ENCODE results near the gene ABT1. TPM values are rescaled to one million over a fixed set of nuclear protein-coding genes. Genes with fewer than 3 reads are reported as not detected.

The ABT1 gene
- total and polyA plus RNA-seq, 2 experiments from 2014 or later = 25.7 to 29.1 TPM

- Mint-ChIP-seq H3K9me3 (no peaks in the 10 kb centered on the region; the same call in 2 of the 3 replicates), H3K4me3 (no peak overlapping the region; the same call in 2 of the 3 replicates), H3K27ac (no peak overlapping the region), H3K27me3 (ENCODE audit: insufficient read depth, low read depth, poor library complexity) (peaks cover 3% of the 10 kb centered on the region), H3K4me1 (peaks cover 3% of the 10 kb centered on the region; the same call in 2 of the 3 replicates), H3K36me3 (ENCODE audit: low read depth) (peaks cover 12% of the 10 kb centered on the region)
- TF ChIP-seq REST (IDR thresholded peaks at IDR 0.05; ENCODE audit: unreplicated experiment) = no peak
- Histone ChIP-seq H3K4me2 (no peak overlapping the region), H3F3A (replicated peaks; ENCODE audit: low read depth) (0 out of 2 replicates have a peak, but pooled peaks cover 5% of the 10 kb centered on the region), H4K20me1 (replicated peaks; ENCODE audit: insufficient read depth) (no peaks in the 10 kb centered on the region), H3K79me2 (replicated peaks; ENCODE audit: insufficient read depth) (peaks cover 13% of the 10 kb centered on the region), H3K9me2 (ENCODE audit: insufficient read depth) (no peaks in the 10 kb centered on the region), H3K4me1 (ENCODE audit: insufficient read depth) (no peaks in the 10 kb centered on the region), H3K4me3 (no peak overlapping the region), H3K27me3 (ENCODE audit: insufficient read depth) (no peaks in the 10 kb centered on the region), H3K36me3 (ENCODE audit: insufficient read depth) (peaks cover 6% of the 10 kb centered on the region; the same call in 1 of the 2 replicates), H2AFZ (no peak overlapping the region), H3K27ac (ENCODE audit: low read depth) (no peak overlapping the region)
- DNase-seq (ENCODE audit: low spot score) = no peak
- no peak for ATAC-seq
Measured at GRCh38 chr6:26600759-26601158, 4.0 kb downstream of the ABT1 start.

GRCh38 chr6:26602262-26602661 is 5.5 kb downstream of the ABT1 start:
- Histone ChIP-seq H3K4me2 (no peak overlapping the region), H4K20me1 (replicated peaks; ENCODE audit: insufficient read depth) (no peaks in the 10 kb centered on the region; the same call in 1 of the 2 replicates), H3K4me1 (ENCODE audit: insufficient read depth) (no peaks in the 10 kb centered on the region), H2AFZ (no peak overlapping the region), H3K4me3 (no peak overlapping the region), H3F3A (replicated peaks; ENCODE audit: low read depth) (0 out of 2 replicates have a peak, but pooled peaks cover 5% of the 10 kb centered on the region), H3K27me3 (ENCODE audit: insufficient read depth) (no peaks in the 10 kb centered on the region), H3K36me3 (ENCODE audit: insufficient read depth) (peaks cover 6% of the 10 kb centered on the region; the same call in 1 of the 2 replicates), H3K9me2 (ENCODE audit: insufficient read depth) (no peaks in the 10 kb centered on the region), H3K79me2 (replicated peaks; ENCODE audit: insufficient read depth) (peaks cover 10% of the 10 kb centered on the region), H3K27ac (ENCODE audit: low read depth) (no peak overlapping the region)
- Mint-ChIP-seq H3K36me3 (ENCODE audit: low read depth) (peaks cover 12% of the 10 kb centered on the region), H3K4me3 (no peak overlapping the region), H3K9me3 (no peaks in the 10 kb centered on the region; the same call in 2 of the 3 replicates), H3K4me1 (peaks cover 3% of the 10 kb centered on the region; the same call in 2 of the 3 replicates), H3K27ac (no peak overlapping the region), H3K27me3 (ENCODE audit: insufficient read depth, low read depth, poor library complexity) (peaks cover 3% of the 10 kb centered on the region)
- DNase-seq (ENCODE audit: low spot score) = no peak
- ATAC-seq = no peak
- no peak for TF ChIP-seq ZNF331 (CRISPR knock-in tag; IDR thresholded peaks at IDR 0.05; ENCODE audit: low read depth)
- no peak for TF ChIP-seq CREB1 (CRISPR knock-in tag; IDR thresholded peaks at IDR 0.05; ENCODE audit: low read depth)
- TF ChIP-seq JUNB (IDR thresholded peaks at IDR 0.05; ENCODE audit: unreplicated experiment) = no peak
- TF ChIP-seq EZH2 (IDR thresholded peaks at IDR 0.05; ENCODE audit: low read depth, unreplicated experiment) = no peak
- TF ChIP-seq POLR2AphosphoS5 (IDR thresholded peaks at IDR 0.05; ENCODE audit: low read depth) = no peak
- TF ChIP-seq CTCF (conservative IDR thresholded peaks at IDR 0.05; ENCODE audit: low read depth in 2 of 2) = no peak
- TF ChIP-seq EZH2phosphoT487 (IDR thresholded peaks at IDR 0.05; ENCODE audit: unreplicated experiment) = no peak
- no peak for TF ChIP-seq STAT1 (IDR thresholded peaks at IDR 0.05; ENCODE audit: unreplicated experiment)
- TF ChIP-seq ZNF114 (CRISPR knock-in tag; IDR thresholded peaks at IDR 0.05) = no peak
- TF ChIP-seq REST (IDR thresholded peaks at IDR 0.05; ENCODE audit: unreplicated experiment) = no peak
- no peak for TF ChIP-seq ETS1 (IDR thresholded peaks at IDR 0.05)
